Fibroblast of skin of left quadriceps (primary cell): Measurements from ENCODE around the gene INMT.
"Not testable (repeated sequence)": the region's sequence is repeated elsewhere in the genome, so short reads cannot be mapped to it uniquely, and the experiment has no call there.

Experiments used
- DNase-seq, 2 experiments: peaks; one replicate each; pipeline ENCODE4 v3.0.0-alpha.2; 2013; ENCODE audit warnings: low read depth in 2 of 2

INMT gene

GRCh38 chr7:30751696-30752273 lies at the start of gene INMT:
Gene INMT (plus strand): TSS chr7:30752135. CDS start chr7:30752151, 16 bp downstream.
- no peak for DNase-seq

DNA sequence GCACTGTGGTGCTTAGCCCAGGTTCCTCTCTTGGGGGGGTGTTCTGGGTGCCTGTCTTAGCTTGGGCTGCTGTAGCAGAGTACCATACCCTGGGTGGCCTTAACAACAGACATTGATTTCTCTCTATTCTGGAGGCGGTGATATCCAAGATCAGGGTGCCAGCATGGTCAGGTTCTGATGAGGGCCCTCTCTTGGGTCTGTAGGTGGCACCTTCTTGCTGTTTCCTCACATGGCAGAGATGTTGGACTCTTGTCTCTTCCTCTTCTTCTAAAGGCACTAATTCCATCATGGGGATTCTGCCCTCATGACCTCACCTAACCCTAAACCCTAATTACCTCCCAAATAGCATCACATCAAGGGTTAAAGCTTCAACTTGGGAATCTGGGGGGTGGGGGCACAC lies 49.7 kb upstream of the INMT start:
- no peak for DNase-seq

DNA sequence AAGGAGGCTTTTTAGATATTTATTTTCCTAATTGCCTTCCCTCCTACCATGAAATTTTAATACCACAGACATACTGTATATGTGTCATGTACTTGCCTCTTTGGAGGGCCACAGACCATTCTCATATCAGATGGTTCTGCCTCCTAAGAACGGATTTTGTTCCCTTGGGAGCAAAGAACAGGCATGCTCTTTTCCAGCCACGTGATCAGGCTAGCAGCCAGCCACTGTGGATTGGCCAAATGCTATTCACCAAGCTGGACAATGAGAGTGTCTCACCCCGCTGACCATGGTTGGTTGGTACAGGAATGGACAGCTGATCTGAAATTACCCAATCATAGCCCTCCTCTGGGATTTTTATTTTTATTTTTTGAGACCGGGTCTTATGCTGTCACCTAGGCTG lies 48.2 kb upstream of the INMT start:
- DNase-seq: no peak

DNA sequence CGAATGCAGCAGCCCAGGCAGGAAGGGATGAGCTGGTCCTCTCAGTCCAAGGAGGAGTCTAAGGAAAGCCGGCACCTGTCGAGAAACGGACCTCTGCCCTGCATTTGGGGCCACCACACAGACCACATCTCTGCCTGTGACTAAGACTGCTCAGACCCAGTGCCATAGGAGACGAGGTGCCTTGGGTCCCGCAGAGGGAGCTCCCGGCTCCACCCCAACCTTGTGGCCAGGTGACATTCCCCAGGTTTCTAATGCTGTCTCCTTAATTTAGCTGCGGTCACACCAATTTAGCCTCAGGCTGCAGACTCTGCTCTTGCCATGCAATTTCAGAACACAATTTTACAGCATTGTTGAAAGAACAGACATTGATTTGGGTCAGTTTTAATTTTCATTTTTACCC lies 46.9 kb upstream of the INMT start:
- no peak for DNase-seq

DNA sequence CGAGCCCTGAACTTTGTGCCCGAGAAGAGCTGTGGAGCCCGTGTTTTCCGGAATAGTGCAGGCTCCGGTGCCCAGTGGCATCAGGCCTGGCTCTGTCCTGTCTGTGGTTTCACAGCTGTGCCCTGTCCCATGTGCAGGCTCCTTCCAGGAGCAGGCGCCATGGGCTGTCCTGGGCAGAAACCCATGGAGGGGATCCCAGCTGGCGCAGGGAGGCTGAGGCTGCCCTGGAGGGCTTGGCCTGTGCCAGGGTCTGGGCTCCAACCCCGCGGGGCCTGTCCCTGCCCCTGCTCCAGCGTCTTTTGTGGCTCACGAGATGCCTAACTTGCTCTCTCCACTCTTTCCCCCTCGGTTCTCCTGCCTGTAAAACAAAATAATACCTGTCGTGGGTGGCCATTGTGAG lies 46.3 kb upstream of the INMT start:
- no peak for DNase-seq

DNA sequence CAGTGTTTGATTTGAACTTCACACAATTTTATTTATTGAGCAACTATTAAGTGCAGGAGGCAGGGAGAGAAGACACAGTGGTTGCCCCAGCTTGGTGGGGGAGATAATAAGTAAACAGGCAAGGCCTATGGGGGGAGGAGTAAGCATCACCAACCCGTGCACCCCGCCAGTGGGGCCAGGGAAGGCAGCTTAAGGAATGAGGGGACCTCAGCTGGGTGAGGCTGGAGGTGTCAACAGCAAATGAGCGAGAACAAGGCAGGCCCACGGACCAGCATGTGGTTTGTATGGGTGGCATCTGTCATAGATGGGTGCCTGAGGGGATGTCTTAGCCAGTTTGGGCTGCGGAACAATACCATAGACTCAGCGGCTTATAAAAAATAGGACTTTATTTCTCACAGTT lies 45.6 kb upstream of the INMT start:
- DNase-seq: no peak

DNA sequence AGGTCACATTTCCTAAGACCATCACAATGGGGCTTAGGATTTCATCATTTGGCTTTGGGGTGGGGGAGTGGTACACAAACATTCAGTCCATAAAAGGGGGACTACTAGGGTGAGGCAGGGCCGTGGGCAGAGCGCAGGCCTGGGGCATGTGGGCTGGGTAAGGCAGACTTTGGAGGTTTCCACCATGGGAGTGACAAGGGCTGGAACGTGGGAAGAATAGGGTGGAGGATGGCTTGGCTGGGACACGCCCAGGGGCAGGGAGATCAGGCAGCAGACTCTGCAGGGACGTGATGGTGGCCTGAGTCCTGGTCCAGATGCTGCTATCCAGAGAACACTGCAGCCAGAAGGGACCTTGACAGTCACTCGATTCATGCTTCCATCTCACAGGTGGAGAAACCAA lies 45.0 kb upstream of the INMT start:
- DNase-seq: no peak

- no peak for DNase-seq
These were observed 44.3 kb upstream of the INMT start for GRCh38 chr7:30707391-30708357.

DNA sequence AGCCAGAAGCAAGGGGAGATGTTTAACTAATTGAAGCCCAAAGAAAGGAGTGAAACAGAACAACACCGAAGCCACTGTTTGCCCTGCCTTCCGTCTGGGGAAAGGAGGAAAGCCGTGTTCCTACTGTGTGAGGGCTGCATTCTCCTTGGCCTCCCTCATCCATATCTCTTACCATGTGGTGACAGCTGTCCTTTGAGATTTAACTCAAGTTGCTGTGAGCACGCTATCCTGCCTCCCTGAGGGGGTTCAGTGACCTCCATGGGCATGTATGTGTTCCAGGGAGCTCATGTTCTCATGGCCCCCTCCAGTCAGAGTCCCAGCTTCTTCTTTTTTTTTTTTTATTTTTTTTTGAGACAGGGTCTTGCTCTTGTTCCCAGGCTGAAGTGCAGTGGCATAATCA lies 43.5 kb upstream of the INMT start:
- DNase-seq: no peak

- DNase-seq: peak in 1 of 2 experiments; percentile 3
These were observed 43.0 kb upstream of the INMT start for GRCh38 chr7:30708983-30709382.

DNA sequence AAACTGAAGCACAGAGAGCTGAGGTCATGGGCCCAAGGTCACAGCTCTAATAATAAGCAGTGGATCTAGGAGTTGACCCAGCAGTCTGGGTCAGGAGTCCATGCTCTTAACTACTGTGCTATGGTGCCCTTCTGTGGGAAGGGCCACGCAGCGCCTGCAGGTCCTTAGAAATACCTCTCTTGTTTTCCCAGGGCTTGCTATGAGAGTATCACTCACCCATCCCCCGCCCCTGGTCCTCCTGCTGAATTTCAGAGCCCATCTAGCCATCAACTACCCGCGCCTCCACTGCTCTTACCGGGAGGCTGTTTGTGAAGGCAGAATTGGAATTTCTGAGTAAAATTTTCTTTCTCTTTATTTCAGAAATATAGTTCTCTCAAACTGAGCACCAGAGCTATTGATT lies 42.4 kb upstream of the INMT start:
- no peak for DNase-seq

DNA sequence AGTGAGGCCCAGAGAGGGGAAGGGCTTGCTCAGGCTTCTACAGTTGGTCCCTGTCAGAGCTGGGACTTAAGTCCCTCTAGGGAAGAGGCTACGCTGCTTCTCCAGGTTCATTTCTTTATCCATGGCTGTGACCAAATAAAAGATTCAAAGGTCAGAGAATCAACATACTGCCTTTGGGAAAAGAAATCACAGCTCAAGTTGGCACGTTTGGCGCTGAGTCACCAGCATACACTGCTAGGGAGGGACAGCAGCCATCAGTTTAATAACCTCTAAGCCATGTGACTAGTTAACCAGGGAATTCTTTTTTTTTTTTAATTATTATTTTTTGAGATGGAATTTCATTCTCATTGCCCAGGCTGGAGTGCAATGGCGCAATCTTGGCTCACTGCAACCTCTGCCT lies 41.3 kb upstream of the INMT start:
- no peak for DNase-seq

GRCh38 chr7:30713392-30713791 lies 38.5 kb upstream of the INMT start:
- no peak for DNase-seq

DNA sequence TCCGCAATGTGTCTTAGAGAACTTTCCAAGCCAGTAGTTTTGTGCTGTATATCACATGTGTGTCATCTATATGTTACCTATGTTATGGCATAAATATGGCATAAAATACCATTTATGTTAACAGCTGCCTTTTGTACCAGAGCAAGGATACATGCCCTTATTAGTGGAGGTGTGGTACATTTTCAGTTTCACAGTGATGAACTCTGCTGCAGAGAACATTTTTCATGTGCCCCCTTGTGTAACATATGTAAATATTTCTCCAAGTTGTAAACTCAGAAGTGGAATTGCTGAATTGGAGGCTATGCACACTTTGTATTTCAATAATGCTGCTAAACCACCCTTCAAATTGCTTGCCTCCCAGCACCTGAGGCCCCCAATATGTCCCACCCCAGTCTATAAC lies 37.8 kb upstream of the INMT start:
- no peak for DNase-seq

GRCh38 chr7:30717181-30717580 lies 34.8 kb upstream of the INMT start:
- DNase-seq: no peak

DNA sequence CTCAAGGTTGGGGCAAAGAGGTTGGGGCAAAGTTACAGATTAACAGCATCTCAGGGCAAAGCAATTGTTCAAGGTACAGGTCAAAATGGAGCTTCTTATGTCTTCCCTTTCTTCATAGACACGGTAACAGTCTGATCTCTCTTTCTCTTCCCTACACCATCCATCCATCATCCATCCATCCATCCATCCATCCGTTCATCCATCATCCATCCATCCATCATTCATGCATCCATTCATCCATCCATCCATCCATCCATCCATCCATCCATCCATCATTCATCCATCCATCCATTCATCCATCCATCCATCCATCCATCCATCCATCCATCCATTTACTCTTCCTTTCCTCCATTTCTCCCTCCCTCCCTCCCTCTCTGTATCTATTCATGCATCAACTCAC lies 32.5 kb upstream of the INMT start:
- not testable (repeated sequence) for DNase-seq

GRCh38 chr7:30721211-30721610 lies 30.7 kb upstream of the INMT start:
- no peak for DNase-seq

GRCh38 chr7:30722187-30722586 lies 29.7 kb upstream of the INMT start:
- no peak for DNase-seq

- no peak for DNase-seq
These were observed 29.3 kb upstream of the INMT start for GRCh38 chr7:30722671-30723070.

DNA sequence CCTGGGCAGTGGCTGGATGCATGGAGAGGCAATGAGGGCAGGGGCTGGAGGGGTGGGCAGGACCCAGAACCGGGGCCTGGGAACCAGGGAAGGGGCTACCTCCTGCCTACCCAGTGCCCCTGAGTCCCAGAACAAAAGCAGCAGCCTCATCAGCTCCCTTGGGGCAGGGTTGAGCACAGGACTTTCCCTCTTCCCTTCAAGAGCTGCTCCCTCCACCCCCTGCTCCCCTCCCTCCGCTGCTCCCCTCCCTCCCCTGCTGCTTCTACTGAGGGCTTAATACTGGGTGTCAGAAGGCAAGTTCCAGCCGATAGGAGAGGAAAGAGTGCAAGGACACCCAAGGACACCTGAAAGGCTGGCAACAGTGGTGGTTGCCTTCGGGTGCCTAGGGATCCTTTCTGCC lies 28.2 kb upstream of the INMT start:
- DNase-seq: no peak

DNA sequence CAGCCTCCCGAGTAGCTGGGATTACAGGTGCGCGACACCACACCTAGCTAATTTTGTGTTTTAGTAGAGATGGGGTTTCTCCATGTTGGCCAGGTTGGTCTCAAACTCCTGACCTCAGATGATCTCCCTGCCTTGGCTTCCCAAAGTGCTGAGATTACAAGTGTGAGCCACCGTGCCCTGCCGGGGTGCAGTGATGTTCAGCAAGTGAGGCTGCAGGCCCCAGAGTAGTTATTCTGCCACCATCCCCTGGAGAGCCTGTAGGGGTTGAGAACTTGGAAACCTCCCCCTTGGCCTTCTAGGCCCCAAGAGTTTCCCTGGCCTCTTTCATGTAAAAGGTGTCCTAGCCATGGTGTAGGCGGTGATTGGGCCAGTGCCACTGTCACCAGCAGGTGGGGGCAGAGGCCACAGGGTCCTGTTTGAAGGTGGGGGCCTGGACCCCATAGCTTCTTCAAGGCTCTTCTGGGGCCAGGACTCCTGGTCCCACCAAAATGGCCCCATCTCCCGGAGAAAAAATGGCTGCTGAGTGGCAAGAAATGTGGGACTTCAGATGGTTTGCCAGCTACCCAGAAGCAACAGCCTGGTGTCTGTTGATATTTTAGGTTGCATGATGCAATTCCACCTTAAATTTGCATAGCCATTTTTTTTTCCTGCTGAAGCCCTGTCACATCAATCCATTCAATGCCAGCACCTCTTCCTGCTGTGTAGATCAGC lies 25.5 kb upstream of the INMT start:
- DNase-seq: no peak

- no peak for DNase-seq
These were observed 24.6 kb upstream of the INMT start for GRCh38 chr7:30727061-30727945.
